KG1 (cell line): ENCODE measurements around the gene BRPF1.

Experiments
- DNase-seq: peaks from one replicate; lab custom pipeline; 2025; lab: John Stamatoyannopoulos, UW

The BRPF1 gene

DNA sequence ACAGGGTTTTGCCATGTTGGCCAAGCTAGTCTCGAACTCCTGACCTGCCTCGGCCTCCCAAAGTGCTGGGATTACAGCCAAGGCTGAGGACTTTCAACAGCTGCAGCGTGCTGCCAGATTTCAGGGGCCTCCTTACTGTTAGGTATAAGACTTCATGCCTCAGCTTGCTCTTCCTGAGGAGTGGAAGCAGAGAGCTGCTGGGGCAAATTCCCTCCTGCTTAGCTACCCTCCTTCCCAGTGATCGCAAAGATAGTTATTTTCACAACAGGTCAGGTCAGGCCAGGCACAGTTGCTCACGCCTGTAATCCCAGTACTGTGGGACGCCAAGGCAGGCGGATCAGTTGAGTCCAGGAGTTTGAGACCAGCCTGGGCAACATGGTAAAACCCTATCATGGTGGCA is 30.5 kb upstream of the BRPF1 start:
- DNase-seq, result no peak

GRCh38 chr3:9701711-9702110 is 29.8 kb upstream of the BRPF1 start:
- DNase-seq, result no peak

DNA sequence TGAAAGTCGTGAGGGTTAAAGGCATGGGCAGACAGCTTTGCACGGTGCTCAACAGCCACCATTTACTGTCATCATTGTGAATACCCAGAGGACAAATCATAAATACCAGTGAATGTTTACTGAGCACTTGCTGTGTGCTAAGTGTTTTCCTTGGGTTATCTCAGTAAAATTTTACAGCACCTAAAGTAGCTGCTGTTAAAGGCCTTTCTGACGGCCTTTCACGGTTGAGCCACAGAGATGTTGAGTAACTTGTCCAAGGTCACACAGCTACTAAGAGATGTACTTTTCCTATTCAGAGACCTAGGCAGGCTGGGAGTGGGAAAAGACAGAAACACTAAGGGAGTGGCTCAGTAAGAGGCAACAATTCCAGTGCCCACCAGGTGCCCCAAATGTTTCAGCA is 28.3 kb upstream of the BRPF1 start:
- no peak for DNase-seq

GRCh38 chr3:9703736-9704346 is 27.7 kb upstream of the BRPF1 start, which contains the start of gene CPNE9:
TSS of gene CPNE9 (plus strand) at chr3:9703833. CDS start at chr3:9703997, 164 bp downstream.
- no peak for DNase-seq

GRCh38 chr3:9704347-9705322 is 26.9 kb upstream of the BRPF1 start:
- DNase-seq, result no peak

DNA sequence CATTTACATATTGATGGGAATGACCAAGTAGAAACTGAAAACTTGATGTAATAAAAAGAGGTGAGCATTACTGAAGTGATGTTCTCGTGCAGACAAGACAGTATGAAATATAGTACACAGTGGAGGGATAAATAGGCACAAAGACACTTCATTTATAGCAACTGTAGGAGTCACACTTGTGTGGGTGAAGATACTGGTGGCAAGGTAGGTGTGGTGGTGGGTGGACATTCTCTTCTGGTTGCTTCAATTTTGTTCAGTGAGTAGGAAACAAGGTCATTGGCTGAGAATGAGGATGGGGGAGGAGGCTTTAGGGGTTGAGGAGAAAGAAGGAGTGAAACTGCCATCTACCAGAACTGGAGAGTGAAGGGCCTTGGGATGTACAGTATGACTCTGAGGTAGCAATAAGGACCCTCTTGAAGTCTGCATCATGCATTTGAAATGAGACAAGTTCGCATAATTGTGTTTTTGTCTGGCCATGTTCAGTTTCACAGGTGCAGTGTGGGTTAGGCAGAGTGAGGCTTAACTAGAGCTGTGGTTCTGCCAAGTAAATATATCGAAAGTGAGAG is 21.3 kb upstream of the BRPF1 start:
- DNase-seq, result no peak

DNA sequence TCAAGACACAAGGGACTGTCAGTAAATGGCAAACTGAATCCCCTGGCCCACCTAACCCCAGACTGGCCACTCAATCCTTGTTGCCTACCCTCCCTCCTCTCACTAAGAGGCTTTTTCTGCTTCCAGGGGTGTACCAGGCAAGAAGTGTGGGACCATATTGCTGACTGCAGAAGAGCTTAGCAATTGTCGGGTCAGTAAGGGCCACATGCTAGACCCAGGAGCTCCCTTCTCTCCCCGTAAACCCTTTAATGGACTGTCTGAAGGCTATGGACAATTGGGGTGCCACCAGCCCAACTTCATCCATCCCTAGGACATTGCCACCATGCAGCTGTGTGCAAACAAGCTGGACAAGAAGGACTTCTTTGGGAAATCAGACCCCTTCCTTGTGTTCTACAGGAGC is 19.1 kb upstream of the BRPF1 start:
- DNase-seq, result no peak

DNA sequence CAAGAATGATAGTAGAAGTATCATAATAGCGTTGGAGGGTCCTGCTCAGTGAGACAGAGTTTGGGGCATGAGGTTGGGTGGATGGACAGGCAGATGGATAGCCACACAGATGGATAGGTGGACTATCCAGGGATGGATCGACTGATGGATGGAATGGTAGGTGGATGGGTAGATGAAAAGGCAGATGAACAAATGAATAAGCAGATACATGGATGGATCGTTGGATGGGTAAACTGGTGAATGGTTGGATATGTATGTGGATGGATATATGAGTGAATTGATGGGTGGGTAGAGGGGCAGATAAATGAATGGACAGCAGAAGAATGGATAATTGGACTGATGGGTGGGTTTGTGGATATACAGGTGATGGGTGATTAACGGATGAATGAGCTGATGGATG is 18.4 kb upstream of the BRPF1 start:
- no peak for DNase-seq

- DNase-seq, result no peak
Measured at GRCh38 chr3:9715136-9715535, 16.4 kb upstream of the BRPF1 start.

- DNase-seq, result peak; percentile 48
Measured at GRCh38 chr3:9715764-9716437, 15.6 kb upstream of the BRPF1 start.

- no peak for DNase-seq
Measured at GRCh38 chr3:9716801-9717555, 14.6 kb upstream of the BRPF1 start.

- DNase-seq, result no peak
Measured at GRCh38 chr3:9717563-9717962, 14.0 kb upstream of the BRPF1 start.

GRCh38 chr3:9718118-9718517 is 13.4 kb upstream of the BRPF1 start:
- no peak for DNase-seq

- DNase-seq, result no peak
Measured at GRCh38 chr3:9721015-9721699, 10.4 kb upstream of the BRPF1 start.

DNA sequence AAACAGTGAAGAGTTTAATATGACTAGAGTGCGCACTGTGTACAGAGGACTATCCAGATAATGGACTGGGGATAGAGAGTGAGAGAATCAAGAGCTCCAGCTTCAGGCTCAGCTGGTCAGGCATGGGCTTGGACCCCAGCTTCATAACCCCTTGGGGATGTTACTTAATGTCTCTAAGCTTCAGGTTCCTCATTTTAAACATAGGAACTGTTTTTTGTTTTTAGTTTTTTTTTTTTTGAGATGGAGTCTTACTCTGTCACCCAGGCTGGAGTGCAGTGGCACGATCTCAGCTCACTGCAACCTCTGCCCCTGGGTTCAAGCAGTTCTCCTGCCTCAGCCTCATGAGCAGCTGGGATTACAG is 9.9 kb upstream of the BRPF1 start:
- DNase-seq, result no peak

DNA sequence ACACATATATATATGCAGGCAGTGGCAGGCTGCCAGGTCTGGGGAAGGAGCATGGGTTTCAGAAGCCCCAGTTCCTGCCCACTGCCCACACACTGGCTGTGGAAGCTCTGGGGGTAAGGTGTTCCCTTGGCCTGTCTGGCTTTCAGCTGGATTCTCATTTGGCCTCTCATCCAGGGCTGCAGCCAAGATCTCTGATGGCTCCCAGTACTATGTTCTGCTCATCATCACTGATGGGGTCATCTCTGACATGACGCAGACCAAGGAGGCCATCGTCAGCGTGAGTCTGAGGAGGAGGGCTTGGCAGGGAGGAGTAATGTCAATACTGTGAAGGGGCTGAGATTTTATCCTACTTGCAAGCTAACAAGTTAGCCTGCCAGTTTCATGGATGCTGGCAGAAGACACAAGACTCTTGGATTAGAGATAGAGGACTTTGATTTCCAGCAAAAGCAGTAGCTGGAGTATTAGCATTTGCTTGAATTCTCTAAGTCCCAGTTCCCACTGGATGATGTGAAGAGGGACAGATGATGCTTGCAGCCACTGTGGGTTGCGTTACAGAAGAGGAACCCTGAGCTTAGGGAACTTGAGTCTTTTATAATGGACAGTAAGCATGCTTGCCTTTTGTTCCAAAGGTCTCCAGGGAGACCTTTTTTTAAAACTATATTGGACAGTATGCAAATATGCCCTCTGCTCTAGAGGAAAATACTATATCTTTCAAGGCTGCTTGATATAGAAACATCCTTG is 5.6 kb upstream of the BRPF1 start:
- DNase-seq, result no peak

DNA sequence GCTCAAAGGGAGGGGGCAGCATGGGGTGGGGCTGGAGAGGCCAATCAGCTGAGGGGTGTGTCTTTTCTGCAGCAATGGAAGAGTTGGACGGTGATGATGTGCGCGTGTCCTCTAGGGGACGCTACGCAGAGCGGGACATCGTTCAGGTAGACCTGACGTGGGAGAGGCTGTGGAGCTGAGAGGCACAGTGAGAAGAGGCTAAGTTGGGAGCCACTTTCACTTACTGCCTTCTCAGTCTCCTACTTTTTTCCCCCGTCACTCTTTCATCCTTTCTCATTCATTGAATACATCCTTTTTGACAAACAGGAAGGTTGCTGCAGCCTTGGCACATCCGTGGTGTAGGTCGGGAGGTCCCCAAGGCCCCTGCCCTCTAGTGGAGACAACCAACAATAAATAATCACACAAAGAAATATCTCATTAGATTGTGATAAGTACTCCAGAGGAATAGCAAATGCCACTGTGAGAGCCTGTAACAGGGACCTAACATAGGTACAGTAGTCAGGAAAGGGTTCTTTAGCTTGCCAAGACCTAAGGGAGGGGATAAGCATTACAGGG is 4.4 kb upstream of the BRPF1 start:
- DNase-seq, result peak; percentile 13

GRCh38 chr3:9727743-9728142 is 3.8 kb upstream of the BRPF1 start:
- no peak for DNase-seq

DNA sequence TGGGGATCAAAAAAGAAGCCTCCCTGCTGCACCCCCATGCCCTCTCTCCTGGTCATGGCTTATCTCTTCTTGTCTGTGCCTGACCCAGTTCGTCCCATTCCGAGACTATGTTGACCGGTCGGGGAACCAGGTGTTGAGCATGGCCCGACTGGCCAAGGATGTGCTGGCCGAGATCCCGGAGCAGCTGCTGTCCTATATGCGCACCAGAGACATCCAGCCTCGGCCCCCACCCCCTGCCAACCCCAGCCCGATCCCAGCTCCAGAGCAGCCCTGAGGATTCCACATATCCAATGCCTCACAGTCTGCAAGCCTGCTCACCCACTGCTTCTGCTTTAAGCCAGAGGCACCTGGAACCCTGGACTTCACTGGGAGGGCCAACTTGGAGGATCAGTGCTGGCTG is 2.1 kb upstream of the BRPF1 start:
- no peak for DNase-seq

DNA sequence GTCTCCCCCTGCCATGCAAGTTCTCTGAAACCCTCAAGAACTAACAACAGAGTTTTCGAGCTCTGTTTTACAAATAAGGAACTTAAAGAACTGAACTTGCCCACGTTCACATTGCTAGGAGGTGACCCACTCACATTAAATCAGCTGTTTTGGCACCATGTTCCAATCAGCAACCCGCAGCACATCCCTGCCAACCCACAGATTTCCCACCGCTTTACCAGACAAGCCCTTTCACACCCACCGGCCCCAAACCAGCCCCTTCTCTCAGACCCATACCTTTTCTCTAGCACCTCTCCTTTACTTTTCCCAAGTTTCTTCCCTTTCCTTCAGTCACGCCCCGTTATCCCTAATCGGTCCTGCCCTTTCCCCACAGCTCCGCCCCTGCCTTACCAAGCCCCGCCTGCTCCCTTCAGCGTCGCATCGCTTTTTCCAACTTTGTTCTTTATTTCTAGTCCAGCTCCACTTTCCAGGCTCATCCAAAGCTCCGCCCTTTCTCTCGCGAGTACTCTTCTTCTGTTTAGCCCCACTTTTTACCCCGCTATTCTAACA is 804 bp upstream of the BRPF1 start:
- DNase-seq, result peak; percentile 89
